Measurements from ENCODE around the gene ANKAR. TPM values are rescaled to one million over a fixed set of nuclear protein-coding genes. Genes with fewer than 3 reads are reported as not detected.

ANKAR gene
- total RNA-seq, 1 donor from 2014 or later: 3.6 TPM

GRCh38 chr2:189639007-189639609, 35.4 kb upstream of the ANKAR start:
- H3K4me1 Mint-ChIP-seq (ENCODE audit: low read depth, unreplicated experiment): no peaks in the 10 kb centered on the region
- no peak overlapping the region for H3K4me3 Mint-ChIP-seq (ENCODE audit: unreplicated experiment)
- no peak for DNase-seq
- H3K27ac Mint-ChIP-seq (ENCODE audit: unreplicated experiment): no peak overlapping the region
- no peaks in the 10 kb centered on the region for H3K36me3 Mint-ChIP-seq (ENCODE audit: unreplicated experiment)
- no peaks in the 10 kb centered on the region for H3K27me3 Mint-ChIP-seq (ENCODE audit: unreplicated experiment)
- TF ChIP-seq CTCF (IDR thresholded peaks at IDR 0.05; ENCODE audit: partially characterized antibody, unreplicated experiment): no peak
- H3K9me3 Mint-ChIP-seq (ENCODE audit: unreplicated experiment): no peaks in the 10 kb centered on the region

DNA sequence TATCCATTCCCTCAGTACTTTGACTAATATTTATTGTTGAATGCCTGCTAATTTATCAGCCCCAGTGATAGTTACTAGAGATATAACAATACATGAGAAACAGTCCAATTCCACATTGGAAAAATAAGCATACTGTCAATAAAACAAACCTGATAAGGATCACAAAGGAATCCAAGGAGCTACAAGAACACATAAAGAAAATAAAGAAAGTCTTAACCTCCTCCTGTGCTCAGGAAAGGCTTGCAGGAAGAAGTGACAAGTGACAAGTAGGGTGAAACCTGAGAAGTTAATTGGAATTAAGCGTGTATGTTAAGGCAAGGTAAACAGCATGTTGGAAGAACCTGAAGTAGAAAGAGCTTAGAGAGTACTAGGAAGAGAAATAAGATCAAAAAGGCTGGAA, 33.5 kb upstream of the ANKAR start:
- H3K9me3 Mint-ChIP-seq (ENCODE audit: unreplicated experiment): no peaks in the 10 kb centered on the region
- TF ChIP-seq CTCF (IDR thresholded peaks at IDR 0.05; ENCODE audit: partially characterized antibody, unreplicated experiment): no peak
- H3K36me3 Mint-ChIP-seq (ENCODE audit: unreplicated experiment): no peaks in the 10 kb centered on the region
- DNase-seq: no peak
- no peak overlapping the region for H3K4me3 Mint-ChIP-seq (ENCODE audit: unreplicated experiment)
- no peaks in the 10 kb centered on the region for H3K4me1 Mint-ChIP-seq (ENCODE audit: low read depth, unreplicated experiment)
- H3K27ac Mint-ChIP-seq (ENCODE audit: unreplicated experiment): no peak overlapping the region
- H3K27me3 Mint-ChIP-seq (ENCODE audit: unreplicated experiment): no peaks in the 10 kb centered on the region

- Mint-ChIP-seq H3K9me3 (ENCODE audit: unreplicated experiment) (no peaks in the 10 kb centered on the region), H3K27me3 (ENCODE audit: unreplicated experiment) (no peaks in the 10 kb centered on the region), H3K27ac (ENCODE audit: unreplicated experiment) (no peak overlapping the region), H3K4me3 (ENCODE audit: unreplicated experiment) (no peak overlapping the region), H3K36me3 (ENCODE audit: unreplicated experiment) (no peaks in the 10 kb centered on the region), H3K4me1 (ENCODE audit: low read depth, unreplicated experiment) (no peaks in the 10 kb centered on the region)
- no peak for DNase-seq
- no peak for TF ChIP-seq CTCF (IDR thresholded peaks at IDR 0.05; ENCODE audit: partially characterized antibody, unreplicated experiment)
Observed at GRCh38 chr2:189641590-189641989, 32.9 kb upstream of the ANKAR start.

GRCh38 chr2:189646521-189646920, 27.9 kb upstream of the ANKAR start:
- Mint-ChIP-seq H3K4me1 (ENCODE audit: low read depth, unreplicated experiment) (no peaks in the 10 kb centered on the region), H3K4me3 (ENCODE audit: unreplicated experiment) (no peak overlapping the region), H3K27ac (ENCODE audit: unreplicated experiment) (no peak overlapping the region), H3K27me3 (ENCODE audit: unreplicated experiment) (no peaks in the 10 kb centered on the region), H3K9me3 (ENCODE audit: unreplicated experiment) (no peaks in the 10 kb centered on the region), H3K36me3 (ENCODE audit: unreplicated experiment) (no peaks in the 10 kb centered on the region)
- DNase-seq: no peak
- TF ChIP-seq CTCF (IDR thresholded peaks at IDR 0.05; ENCODE audit: partially characterized antibody, unreplicated experiment): no peak

- no peak for TF ChIP-seq CTCF (IDR thresholded peaks at IDR 0.05; ENCODE audit: partially characterized antibody, unreplicated experiment)
- peaks cover 7% of the 10 kb centered on the region for H3K9me3 Mint-ChIP-seq (ENCODE audit: unreplicated experiment)
- no peak for DNase-seq
- H3K4me1 Mint-ChIP-seq (ENCODE audit: low read depth, unreplicated experiment): no peaks in the 10 kb centered on the region
- H3K27ac Mint-ChIP-seq (ENCODE audit: unreplicated experiment): no peak overlapping the region
- no peak overlapping the region for H3K4me3 Mint-ChIP-seq (ENCODE audit: unreplicated experiment)
- no peaks in the 10 kb centered on the region for H3K27me3 Mint-ChIP-seq (ENCODE audit: unreplicated experiment)
- peaks cover 5% of the 10 kb centered on the region for H3K36me3 Mint-ChIP-seq (ENCODE audit: unreplicated experiment)
Observed at GRCh38 chr2:189648846-189649509, 25.5 kb upstream of the ANKAR start.

Measured in glutamatergic neuron (in vitro differentiated cells).